ENCODE results near the gene VASP.

DNA sequence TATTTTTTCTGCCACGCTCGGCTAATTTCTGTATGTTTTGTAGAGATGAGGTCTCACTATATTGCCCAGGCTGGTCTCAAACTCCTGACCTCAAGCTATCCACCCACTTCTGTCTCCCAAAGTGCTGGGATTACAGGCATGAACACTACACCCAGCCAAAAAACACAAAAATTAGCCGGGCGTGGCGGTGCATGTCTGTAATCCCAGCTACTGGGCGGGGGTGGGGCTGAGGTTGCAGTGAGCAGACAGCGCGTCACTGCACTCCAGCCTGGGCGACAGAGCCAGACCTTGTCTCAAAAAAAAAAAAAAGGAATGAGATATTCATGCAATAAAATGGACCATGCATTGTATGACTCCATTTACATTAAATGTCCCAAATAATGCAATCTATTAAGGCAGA is 32.2 kb downstream of the VASP start:
- TF ChIP-seq POLR2A (IDR thresholded peaks at IDR 0.05; ENCODE audit: low read length) (no peak), GATA1 (IDR thresholded peaks at IDR 0.05; ENCODE audit: low read depth, low read length) (no peak)
